ENCODE results near the gene ZNF862.

Gene ZNF862

GRCh38 chr7:149866139-149866778, 28.1 kb downstream of the ZNF862 start:
- no peak for DNase-seq (ENCODE audit: low read depth)

GRCh38 chr7:149866779-149867447, 28.7 kb downstream of the ZNF862 start:
- DNase-seq (ENCODE audit: low read depth) = no peak

DNA sequence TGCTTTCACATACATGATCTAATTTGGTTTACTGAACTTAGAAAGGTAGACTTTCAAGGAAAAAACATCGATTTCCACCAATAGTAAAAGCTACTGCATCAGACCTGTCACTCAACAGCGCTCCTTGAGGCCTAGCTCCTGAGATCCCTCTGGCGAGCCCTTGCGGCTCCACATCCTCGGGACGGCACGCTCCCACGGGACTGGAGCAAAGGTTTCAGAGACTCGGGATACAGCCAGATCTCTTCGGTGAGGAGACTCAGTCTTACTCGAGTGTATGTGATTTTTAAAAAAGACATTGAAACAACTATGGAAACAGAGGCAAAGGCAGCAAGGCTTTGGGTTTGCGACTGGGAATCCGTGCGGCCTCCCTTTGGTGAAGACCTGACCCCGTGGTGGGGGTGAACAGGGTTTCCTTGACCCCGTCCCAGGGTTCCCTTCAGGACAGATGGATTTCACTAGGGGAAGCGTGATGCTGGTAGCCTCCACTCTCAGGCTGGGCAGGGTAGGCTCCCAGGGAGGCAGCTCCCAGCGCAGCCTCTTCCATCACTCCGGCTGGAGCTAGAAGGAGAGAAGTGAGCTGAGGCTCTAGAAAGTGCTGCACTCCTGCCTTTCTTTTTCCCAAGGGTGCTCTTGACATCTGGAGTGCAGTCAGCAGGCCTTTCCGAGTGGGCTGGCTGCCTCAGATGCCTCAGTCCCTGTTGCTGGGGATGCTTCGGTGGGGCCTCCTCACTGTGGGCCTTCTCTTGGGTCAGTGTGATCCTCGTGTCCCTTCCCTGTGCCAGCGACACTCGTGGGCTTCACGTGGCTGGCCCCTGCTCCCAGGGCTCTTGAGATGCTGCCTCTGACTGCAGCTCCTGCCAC, 29.8 kb downstream of the ZNF862 start:
- DNase-seq (ENCODE audit: low read depth) = no peak

DNA sequence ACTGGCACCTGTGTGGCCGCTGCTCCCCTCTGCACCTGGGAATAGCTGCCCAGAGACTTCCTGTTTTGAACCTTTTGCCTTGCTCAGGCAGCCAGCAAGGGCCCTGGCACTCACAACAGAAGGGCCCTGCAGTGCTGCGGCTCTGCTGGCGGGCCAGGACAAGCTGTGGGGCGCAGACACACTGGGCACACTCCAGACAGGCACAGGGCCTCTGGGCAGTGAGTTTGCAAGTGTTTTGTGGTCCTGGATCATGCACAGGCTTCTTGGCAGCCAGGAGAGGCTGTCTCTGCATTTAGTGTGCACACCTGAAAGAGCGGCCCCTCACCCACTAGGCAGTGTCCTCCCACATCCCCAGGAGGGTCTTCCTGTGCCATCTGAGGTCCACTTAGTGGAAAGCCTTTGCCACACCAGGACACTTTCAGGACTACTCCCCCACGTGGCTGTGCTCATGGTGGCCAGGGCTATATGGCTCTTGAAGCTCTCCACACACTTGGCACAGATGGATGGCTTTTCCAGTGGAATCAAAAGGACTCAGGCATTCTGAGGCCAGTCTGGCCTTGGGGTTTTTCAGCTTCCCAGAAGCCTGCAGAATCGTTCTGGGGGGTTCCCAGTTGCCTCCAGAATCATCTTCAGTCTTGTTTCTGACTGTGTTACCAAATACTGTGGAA, 30.6 kb downstream of the ZNF862 start:
- DNase-seq (ENCODE audit: low read depth) = no peak

DNA sequence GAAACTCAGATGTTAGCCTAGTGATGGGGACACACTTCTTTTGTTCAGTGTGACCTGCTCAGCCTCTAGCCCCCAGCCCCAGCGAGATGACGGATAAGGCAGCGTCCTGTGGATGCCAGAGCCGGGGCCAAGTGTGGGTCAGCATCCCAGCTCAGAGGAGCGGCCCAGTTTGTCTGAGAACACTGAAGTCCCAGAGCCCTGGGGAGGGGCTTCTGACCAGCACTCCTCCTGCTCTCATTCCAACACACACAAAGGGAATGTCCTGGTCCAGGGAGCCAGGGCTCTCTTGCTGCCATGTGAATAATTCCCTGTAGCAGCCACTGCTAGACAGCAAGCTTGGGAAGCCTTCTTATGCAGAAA, 31.1 kb downstream of the ZNF862 start:
- DNase-seq (ENCODE audit: low read depth) = no peak

GRCh38 chr7:149869867-149870266, 31.7 kb downstream of the ZNF862 start:
- DNase-seq (ENCODE audit: low read depth) = peak; percentile 38

GRCh38 chr7:149870274-149870673, 32.1 kb downstream of the ZNF862 start:
- DNase-seq (ENCODE audit: low read depth) = no peak

DNA sequence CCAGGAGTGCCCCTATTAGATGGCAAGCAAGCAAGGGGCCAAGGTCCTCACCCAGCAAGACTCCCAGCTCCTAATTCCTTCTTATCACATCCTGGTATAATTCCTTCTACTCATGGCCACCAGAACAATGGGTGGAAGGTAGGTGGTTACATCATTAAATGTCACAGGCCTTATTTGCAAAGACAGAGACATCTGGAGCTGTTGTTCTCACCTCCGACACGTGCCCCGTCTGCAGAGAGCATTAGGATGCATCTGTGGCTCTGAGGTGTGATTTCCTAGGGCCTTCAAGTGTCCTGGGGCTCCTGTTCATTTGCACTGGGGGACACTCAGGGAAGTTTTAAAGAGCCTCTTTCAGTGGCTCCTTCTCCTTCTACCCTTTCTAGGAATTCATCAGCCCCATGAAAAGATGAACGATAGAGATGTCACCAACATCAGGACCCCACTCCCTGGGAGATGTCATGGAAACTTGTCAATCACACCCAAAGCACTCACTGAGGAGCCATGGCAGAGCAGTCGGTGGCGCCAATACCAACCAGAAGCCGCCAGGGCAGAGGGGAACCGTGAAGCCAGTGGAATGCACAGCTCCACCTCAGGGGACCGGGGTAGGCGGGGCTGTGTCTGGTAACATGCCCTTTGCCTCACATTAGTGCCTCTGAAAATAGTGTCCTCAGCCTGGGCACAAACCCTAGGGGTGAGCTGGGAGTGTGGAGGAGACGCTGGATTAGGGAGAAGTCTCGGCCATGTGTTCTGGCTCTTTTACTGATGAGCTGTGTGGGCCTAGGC, 32.7 kb downstream of the ZNF862 start:
- no peak for DNase-seq (ENCODE audit: low read depth)

GRCh38 chr7:149871576-149871975, 33.4 kb downstream of the ZNF862 start:
- no peak for DNase-seq (ENCODE audit: low read depth)

DNA sequence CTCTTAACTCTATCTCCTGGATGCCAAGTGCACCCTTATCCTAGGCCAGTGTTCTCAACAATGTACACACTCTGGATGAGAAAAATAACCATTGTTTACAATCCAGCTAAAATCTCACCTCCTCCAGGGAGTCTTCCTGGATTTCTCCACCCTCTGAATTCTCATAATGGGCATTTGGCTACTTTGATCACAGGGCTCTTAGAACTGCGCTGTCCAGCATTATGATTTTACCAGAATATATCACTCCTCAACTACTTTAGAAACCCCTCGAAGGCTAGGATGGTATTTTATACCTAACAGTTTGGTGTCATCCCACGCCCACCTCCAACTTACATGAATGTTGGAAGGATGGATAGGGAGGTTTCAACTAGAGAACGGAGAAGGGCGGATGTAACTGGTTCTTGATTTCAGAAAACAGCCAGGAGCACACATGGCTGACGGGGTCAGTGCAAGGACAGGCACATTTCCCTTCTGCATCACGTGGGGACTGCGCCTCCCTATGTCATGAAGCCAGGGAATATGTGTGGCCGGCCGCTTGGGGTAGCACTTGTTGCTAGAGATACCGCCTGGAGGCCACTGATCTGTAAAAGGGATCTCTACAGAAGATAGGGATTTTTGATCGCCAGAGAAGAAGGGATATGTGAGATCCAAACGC, 34.4 kb downstream of the ZNF862 start:
- DNase-seq (ENCODE audit: low read depth) = no peak

- DNase-seq (ENCODE audit: low read depth) = peak; percentile 89
These were observed 35.1 kb downstream of the ZNF862 start, which contains the start of gene ATP6V0E2 for GRCh38 chr7:149873074-149873969. TSS of gene ATP6V0E2 (plus strand) at chr7:149873969. CDS start at chr7:149874066, 97 bp downstream.

DNA sequence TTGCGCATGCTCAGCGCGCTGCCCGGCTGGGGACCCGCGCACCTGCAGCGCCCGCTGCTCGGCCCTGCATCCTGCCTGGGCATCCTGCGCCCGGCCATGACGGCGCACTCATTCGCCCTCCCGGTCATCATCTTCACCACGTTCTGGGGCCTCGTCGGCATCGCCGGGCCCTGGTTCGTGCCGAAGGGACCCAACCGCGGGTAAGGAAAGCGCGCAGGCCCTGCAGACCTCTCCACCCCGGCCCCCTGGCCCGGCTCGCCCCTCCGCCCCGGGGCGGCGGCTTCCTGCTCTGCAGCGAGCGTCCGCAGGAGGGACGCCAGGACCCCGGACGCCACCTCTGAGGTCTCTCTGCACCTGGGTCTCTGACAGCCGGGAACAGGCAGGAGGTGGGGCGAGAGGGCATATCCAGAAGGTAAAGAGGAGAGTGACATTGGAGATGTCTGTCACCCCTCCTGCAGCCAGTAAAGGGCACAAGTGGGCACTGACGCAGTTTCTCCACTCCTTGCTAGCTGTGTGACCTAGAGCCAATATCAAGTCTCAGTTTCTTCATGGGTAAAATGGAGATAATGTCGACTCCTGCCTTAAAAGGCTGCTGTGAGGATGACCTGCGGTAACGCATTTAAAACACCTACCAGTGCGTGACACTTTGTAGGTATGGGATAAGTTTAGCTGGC, 35.9 kb downstream of the ZNF862 start:
- no peak for DNase-seq (ENCODE audit: low read depth)

DNA sequence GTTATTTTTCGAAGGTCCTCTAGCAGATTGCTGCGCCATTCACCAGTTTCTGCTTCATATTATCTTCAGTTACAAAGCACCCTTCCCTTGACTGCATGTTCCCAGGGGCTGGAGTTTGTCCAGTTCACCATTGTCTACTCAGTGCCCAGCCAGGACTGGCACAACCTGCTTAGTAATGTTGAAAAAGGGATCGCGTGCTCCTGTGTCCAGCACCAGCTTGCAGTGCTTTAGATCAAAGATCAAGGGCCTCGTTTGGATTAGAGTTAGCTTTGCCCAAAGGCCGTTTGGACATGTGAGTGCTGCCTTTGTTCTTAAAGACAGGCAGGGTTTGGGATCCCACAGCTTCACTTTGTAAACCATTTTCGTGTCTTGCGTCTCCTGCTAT, 36.5 kb downstream of the ZNF862 start:
- no peak for DNase-seq (ENCODE audit: low read depth)

- no peak for DNase-seq (ENCODE audit: low read depth)
These were observed 37.2 kb downstream of the ZNF862 start for GRCh38 chr7:149875396-149875795.

GRCh38 chr7:149877890-149878522, 39.8 kb downstream of the ZNF862 start:
- no peak for DNase-seq (ENCODE audit: low read depth)

DNA sequence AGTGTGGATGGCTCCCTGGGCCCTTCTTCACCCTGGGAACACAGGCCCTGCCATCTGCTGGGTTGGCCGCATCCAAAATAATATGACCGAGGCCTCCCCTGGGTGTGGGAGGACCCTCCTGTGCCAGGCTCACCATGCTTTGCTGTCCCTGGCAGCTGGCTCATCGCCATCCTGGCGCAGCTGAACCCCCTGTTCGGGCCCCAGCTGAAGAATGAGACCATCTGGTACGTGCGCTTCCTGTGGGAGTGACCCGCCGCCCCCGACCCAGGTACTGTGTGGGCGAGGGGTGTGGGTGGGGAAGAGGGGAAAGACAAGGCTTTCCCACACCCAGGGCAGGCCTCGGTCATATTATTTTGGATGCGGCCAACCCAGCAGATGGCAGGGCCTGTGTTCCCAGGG, 40.3 kb downstream of the ZNF862 start:
- DNase-seq (ENCODE audit: low read depth) = no peak

DNA sequence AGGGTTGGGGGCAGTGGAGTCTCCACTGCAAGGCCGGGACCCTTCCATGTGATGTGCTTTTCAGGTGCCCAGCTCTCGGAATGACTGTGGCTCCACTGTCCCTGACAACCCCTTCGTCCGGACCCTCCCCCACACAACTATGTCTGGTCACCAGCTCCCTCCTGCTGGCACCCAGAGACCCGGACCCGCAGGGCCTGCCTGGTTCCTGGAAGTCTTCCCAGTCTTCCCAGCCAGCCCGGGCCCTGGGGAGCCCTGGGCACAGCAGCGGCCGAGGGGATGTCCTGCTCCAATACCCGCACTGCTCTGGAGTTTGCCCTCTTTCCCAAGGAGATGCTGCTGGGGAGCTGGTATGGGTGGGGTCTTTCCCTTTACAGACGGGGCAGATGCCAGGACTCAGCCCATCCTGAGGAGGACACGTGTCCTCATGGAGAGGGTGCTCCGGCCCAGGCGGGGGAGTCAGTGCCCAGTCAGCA, 41.1 kb downstream of the ZNF862 start:
- no peak for DNase-seq (ENCODE audit: low read depth)

DNA sequence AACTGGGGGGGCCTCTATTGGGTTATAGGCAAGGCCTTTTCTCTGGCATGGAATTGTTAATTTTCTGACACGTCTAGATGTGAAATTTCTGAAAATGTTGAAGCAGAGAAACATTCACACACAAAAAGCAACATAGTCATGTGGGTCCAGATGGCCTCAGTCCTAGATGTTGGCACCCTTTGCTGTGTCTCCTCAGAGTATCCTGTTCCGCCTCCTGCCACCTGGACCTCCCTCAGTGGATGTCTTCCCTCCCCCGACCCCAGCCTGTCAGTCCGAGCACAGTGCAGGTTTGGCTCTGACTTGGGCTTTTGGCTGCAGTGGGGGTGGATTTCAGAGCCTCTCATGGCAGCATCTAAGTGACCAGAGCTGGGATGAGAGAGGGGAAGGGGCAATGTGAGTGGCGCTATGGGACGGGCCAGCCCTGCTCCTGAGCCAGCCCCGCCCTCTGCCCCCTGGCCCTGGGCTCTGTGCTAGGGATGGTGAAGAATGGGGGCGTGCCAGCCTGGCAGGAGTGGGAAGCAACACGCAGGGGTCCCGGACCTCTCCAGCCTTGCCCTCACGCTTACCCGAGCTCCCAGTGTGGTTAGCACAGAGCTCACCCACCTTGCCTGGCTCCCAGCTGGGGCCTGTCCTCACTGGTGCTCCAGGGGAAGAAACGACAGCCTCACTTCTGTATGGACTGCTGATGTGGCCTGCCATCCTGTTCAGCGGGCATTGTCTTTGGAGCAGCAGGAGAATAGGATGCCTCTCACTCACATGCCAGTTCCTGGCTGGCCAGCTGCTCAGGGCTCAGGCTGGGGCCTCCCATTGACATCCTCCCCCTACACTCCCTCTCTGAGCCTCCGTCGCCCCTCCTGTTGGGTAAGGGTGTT, 41.8 kb downstream of the ZNF862 start:
- no peak for DNase-seq (ENCODE audit: low read depth)
